MV-4-11 (cell line): ENCODE measurements around the gene GRIA3.
"Not testable (repeated sequence)": the region's sequence is repeated elsewhere in the genome, so short reads cannot be mapped to it uniquely, and the experiment has no call there.

Source experiments
- DNase-seq: peaks from one replicate; lab custom pipeline; 2025; lab: John Stamatoyannopoulos, UW

The GRIA3 gene

GRCh38 chrX:123274796-123275195 is 90.7 kb downstream of the GRIA3 start:
- no peak for DNase-seq

- DNase-seq, result no peak
Observed at GRCh38 chrX:123277347-123277746, 93.3 kb downstream of the GRIA3 start.

DNA sequence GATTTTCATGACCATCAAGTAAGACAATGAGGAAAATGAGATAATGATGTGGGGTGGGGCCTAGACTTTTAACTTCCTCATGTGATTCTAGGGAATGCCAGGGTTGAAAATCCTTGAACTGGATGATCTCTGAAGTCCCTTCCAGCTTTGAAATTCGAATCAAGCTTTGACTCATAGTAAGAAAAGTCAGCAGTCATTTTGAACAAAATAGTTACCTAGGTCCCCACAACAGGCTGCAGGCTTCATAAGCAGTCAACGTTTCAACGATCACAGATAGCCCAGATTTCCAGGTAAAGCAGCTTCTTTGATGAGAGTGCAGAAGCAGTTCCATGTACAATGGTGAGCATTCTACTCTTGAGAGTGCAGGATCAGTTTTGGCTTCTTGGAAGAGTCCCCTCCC is 93.7 kb downstream of the GRIA3 start:
- no peak for DNase-seq

GRCh38 chrX:123282241-123282640 is 98.2 kb downstream of the GRIA3 start:
- no peak for DNase-seq

DNA sequence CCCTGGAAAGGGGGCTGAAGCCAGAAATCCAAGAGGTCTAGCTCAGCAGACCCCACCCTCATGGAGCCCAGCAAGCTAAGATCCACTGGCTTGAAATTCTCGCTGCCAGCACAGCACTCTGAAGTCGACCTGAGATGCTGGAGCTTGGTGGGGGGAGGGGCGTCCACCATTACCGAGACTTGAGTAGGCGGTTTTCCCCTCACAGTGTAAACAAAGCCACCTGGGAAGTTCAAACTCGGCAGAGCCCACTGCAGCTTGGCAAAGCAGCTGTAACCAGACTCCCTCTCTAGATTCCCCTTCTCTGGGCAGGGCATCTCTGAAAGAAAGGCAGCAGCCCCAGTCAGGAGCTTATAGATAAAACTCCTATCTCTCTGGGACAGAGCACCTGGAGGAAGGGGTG is 99.3 kb downstream of the GRIA3 start:
- not testable (repeated sequence) for DNase-seq

- DNase-seq, result no peak
Observed at GRCh38 chrX:123291623-123292022, 107.5 kb downstream of the GRIA3 start.

- no peak for DNase-seq
Observed at GRCh38 chrX:123298026-123298425, 113.9 kb downstream of the GRIA3 start.

DNA sequence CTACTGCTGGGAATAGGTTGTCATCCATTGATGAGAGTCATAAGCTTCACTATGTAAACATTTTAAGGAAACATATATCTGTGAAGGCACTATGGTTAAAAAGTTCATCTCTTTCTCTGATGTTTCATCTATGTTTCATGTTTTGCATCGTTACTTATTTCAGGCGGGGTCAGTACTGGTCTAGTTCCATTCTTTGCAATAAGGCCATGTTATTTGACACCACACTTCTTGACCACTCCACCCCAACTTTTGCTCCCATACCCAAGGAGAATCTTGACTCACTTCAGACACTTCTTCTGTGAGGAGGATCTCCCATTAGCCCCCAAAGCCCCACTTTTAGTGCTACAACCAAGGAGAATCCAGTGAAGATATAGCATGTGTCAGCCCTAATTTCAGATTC is 119.4 kb downstream of the GRIA3 start:
- DNase-seq, result no peak

DNA sequence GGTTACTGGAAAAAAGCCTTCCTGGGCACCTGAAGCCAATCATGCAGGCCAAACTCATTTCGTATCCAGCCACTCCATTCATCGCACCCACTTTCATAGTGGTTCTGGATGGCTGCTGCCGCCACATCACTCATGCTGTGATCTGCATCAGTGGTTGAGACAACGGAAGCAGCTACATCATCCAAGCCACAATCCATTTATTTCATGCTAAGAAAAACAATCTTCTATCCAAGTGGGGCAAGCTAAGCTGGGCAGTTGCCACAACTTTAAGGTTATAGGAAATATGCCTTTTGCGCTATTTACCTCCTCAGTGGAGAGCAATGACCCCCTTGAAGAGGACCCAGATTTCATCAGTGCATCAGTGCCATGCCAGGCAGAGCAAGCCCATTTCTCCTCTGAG is 124.6 kb downstream of the GRIA3 start:
- DNase-seq, result no peak

- no peak for DNase-seq
Observed at GRCh38 chrX:123310112-123310511, 126.0 kb downstream of the GRIA3 start.

DNA sequence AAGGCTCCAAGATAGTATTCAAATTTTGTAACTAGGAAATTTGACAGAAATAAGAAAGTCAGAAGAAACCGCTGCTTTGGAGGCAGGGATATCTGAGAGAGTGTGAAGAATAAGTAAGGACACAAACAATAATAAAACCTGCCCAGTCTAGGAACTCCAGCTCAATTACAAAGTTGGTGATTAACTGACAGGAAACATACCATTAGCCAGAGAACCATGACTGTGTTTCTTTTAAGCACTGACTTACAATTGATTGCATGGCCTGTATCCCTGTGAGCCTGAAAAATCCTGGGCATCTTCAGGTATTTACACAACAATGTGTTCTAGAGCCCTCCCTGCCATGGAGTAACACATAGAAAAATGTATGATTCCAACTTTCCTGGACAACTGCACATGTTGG is 127.4 kb downstream of the GRIA3 start:
- no peak for DNase-seq

- DNase-seq, result no peak
Observed at GRCh38 chrX:123313486-123313885, 129.4 kb downstream of the GRIA3 start.

DNA sequence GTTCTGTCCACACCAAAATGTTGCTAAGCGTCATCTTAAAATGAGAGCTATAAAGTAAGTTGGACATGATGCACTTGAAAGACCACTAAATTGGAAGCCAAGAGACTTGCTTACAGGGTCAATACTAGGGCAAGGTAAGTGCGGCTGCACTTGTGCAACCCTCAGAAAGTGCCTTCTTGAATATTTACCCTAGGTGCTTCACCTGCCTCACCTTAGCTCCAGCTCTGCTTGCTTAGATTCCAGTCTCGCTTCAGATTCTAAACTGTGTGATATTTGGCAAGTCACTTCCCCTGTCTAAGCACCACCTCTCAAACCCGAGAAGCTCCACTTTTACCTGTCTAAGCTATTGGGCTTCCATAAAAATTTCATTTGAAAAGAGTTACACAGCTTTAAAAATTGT is 136.5 kb downstream of the GRIA3 start:
- no peak for DNase-seq

- no peak for DNase-seq
Observed at GRCh38 chrX:123322536-123322935, 138.5 kb downstream of the GRIA3 start.

DNA sequence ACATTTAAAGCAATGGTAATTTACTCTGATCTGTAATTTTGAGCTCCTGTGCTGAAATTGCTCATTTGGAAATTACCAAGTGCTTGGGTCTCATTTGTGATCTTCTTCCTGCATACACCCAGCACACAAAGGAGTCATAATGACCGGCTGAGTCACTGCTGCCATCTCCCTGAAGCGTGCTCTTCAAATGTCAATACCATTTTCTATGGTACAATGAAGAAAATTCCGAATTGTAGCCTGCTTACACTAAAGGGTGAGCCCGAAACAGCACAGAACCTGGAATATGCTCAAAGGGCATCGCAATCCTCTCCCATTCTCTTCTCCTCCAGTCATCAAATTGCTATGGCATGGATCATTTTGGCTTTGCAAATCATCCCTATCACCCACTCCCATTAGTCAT is 140.5 kb downstream of the GRIA3 start:
- DNase-seq, result no peak

GRCh38 chrX:123330229-123330942 is 146.3 kb downstream of the GRIA3 start:
- no peak for DNase-seq

DNA sequence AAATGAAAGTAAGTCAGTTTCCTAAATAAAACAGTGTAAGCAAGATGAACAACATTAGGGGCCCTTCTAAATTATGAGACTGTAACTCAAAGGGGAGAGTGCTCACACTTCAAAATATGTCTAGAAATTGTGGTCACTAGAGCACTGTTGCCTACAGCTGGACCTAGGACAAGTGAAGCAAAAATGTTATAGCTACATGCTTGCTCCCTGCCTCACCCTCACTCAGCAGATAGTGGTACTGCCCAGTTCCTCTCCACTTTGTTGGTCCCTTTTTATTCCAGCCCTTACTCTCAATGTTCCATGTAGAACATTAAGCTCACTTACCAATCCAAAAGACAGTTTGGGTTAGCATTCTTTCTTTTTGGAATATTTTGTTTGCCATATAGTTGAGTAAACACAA is 147.3 kb downstream of the GRIA3 start:
- DNase-seq, result no peak

DNA sequence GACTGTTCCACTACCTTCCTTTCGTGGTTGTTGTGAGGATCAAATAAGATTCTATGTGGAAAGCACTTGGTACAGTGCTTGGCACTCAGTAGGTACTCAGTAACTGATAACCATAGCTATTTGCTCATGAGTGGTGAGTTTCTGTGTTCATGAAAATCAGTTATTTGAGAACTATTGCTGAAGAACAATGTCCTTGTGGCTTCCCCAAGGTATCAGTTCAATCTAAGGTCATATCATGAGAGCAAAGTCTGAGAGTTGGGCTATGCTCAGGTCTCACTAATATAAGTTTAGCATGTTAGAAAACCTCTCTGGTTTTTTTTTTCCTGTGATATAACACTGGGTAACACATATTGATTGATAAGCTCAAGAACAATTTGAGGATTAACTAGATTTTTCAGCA is 147.8 kb downstream of the GRIA3 start:
- no peak for DNase-seq

DNA sequence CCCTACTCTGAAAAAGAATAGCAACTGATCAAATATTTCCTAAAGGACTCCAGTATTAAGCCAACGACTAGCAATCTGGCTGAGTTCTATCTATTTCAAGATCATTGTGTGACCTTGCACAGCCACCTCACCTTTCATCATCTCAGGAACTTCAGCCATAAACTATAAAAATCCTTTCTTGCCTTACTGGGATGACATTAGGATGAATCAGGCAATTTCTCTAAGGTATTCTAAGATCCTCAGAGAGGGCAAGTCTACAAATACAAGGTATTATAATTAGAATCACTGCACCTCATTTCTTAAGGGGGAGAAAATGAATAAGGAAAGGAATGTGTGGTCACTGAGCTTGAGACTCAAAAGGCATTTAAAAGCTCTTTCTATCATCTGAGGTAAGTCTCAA is 152.6 kb downstream of the GRIA3 start:
- DNase-seq, result no peak

DNA sequence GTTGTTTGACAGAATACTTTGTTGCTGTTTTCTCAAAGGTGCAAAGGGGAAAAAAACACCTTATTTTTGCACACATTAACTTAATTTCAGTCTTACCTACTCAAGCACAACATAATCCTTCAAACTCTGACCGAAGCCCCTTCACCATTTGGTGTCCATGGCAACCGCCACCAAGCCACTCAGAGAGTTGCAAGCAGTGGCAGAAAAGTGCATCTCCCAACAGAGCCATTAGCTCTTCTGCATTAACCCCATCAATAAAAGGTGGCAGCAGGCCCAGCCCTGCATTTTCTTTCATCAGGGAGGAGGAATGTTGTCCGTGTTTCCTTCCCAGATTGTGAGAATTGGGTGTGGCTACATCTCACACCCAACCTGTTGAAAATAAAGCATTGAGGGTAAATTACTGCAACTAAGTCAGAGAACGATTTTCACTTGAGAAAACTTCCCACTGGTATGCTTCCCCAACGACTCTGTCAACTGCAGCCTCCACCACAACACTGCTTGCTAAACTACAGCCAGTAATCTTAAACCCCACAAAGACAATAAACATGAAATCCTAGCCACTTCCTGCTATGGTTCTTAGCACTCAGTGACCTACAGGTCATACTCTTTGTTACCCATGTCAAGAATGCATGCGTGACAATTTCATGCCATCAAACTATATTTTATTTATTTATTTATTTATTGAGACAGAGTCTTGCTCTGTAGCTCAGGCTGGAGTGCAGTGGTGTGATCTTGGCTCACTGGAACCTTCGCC is 154.0 kb downstream of the GRIA3 start:
- DNase-seq, result no peak

DNA sequence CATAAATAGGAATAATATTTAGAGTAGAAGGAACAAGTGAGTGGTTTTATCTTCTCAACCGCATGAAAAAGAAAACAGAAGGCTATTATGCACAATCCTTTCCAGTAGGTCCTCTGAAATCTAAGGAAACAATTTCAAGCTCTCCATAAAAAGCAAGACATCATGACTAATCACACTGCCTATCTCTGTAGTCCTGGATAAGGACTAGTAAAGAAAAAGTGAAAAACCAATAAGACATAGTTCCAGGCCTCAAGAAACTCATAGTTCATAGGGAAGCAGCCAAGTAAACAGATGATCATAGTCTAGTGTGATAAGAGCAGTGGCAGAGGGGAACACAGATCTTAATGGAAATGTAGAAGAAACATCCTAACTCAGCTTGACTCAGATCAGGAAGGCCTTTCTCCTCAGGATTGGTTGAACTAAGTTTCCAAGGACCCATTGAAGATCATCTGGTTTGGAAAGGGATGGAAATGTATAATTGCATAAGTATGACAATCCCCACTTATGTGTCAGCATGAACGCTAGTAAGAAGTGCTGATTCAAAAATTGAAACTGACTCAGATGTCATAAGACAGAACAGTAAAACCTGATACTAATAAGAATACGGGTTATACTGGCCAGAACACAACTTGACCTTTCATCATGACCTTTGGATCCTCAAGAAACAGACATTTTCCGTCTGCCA is 155.3 kb downstream of the GRIA3 start:
- no peak for DNase-seq

DNA sequence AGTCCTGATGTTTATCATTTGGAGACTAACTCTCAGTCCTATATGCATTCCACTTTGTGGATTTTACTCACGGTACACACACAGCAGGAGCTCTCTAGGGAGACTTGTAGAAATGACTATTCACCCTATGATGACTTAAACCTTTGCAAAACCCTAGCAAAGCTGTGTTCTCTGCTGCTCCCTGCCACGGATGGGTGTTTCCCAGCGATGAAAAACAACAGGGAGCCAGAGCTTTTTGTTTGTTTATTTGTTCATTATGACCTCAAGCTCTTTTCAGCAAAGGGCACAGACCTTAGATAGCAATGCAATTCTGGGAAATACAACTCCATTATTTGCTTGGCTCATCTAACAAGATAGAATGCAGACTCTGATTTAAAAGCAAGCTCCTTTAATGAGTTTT is 156.6 kb downstream of the GRIA3 start:
- DNase-seq, result no peak

DNA sequence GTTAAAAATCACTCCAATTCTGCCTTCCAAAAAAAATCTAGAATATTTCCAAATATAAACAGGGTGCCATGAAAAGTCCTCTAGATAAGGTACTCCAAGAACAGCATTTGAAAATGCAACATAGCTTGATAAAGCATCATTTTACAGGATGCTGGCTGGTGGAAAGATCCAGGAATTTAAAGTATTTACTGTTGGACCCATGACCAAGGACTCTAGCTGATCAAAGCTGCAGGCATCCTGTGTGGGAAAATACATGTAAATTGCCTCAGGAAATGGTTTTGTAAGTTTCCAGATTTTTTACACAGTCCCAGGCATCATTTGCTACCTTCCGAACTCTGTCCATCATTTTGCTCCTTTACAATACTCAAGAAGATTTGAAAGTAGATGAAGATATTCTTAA is 164.4 kb downstream of the GRIA3 start:
- no peak for DNase-seq
